ENCODE measurements around the gene FHIP1A. TPM values are rescaled to one million over a fixed set of nuclear protein-coding genes. Genes with fewer than 3 reads are reported as not detected.

The FHIP1A gene
- total RNA-seq, 1 donor from 2014 or later: 15.1 TPM

- no peaks in the 10 kb centered on the region for H3K27me3 ChIP-seq (ENCODE audit: control insufficient read depth in 3 of 3, insufficient read depth in 3 of 3, low read length in 3 of 3)
- H3K9ac ChIP-seq (ENCODE audit: low read depth in 1 of 3, low read length in 3 of 3): peak overlapping the region in 1 of 3 donors; percentile 9
- H3K27ac ChIP-seq (ENCODE audit: low read depth, low read length): no peak overlapping the region
- no peaks in the 10 kb centered on the region for H3K36me3 ChIP-seq (ENCODE audit: control insufficient read depth in 3 of 3, insufficient read depth in 3 of 3, low read length in 3 of 3)
- no peaks in the 10 kb centered on the region for H3K9me3 ChIP-seq (ENCODE audit: control insufficient read depth in 3 of 3, low read length in 3 of 3)
- peak overlapping the region in 1 of 3 donors; percentile 5 for H3K4me3 ChIP-seq (ENCODE audit: low read length in 3 of 3)
- H3K4me1 ChIP-seq (ENCODE audit: control insufficient read depth in 3 of 3, insufficient read depth in 3 of 3, low read length in 3 of 3): peaks cover 9 to 34% (median 20%) of the 10 kb centered on the region in 3 donors
Observed at GRCh38 chr4:151430740-151431457, 21.9 kb downstream of the FHIP1A start.

GRCh38 chr4:151431728-151432127, 22.8 kb downstream of the FHIP1A start:
- no peaks in the 10 kb centered on the region for H3K9me3 ChIP-seq (ENCODE audit: control insufficient read depth in 3 of 3, low read length in 3 of 3)
- H3K36me3 ChIP-seq (ENCODE audit: control insufficient read depth in 3 of 3, insufficient read depth in 3 of 3, low read length in 3 of 3): no peaks in the 10 kb centered on the region
- H3K27ac ChIP-seq (ENCODE audit: low read depth, low read length): no peak overlapping the region
- H3K4me3 ChIP-seq (ENCODE audit: low read length in 3 of 3): no peak overlapping the region
- H3K27me3 ChIP-seq (ENCODE audit: control insufficient read depth in 3 of 3, insufficient read depth in 3 of 3, low read length in 3 of 3): no peaks in the 10 kb centered on the region
- H3K4me1 ChIP-seq (ENCODE audit: control insufficient read depth in 3 of 3, insufficient read depth in 3 of 3, low read length in 3 of 3): peaks cover 9 to 34% (median 18%) of the 10 kb centered on the region in 3 donors
- H3K9ac ChIP-seq (ENCODE audit: low read depth in 1 of 3, low read length in 3 of 3): no peak overlapping the region

GRCh38 chr4:151432654-151433053, 23.7 kb downstream of the FHIP1A start:
- Histone ChIP-seq H3K27me3 (ENCODE audit: control insufficient read depth in 3 of 3, insufficient read depth in 3 of 3, low read length in 3 of 3) (no peaks in the 10 kb centered on the region), H3K9ac (ENCODE audit: low read depth in 1 of 3, low read length in 3 of 3) (no peak overlapping the region), H3K4me3 (ENCODE audit: low read length in 3 of 3) (no peak overlapping the region), H3K9me3 (ENCODE audit: control insufficient read depth in 3 of 3, low read length in 3 of 3) (no peaks in the 10 kb centered on the region), H3K4me1 (ENCODE audit: control insufficient read depth in 3 of 3, insufficient read depth in 3 of 3, low read length in 3 of 3) (peaks cover 9 to 37% (median 20%) of the 10 kb centered on the region in 3 donors), H3K27ac (ENCODE audit: low read depth, low read length) (peak overlapping the region; percentile 8), H3K36me3 (ENCODE audit: control insufficient read depth in 3 of 3, insufficient read depth in 3 of 3, low read length in 3 of 3) (no peaks in the 10 kb centered on the region)

- H3K27ac ChIP-seq (ENCODE audit: low read depth, low read length): peak overlapping the region; percentile 48
Observed at GRCh38 chr4:151434183-151434860, 25.3 kb downstream of the FHIP1A start.

GRCh38 chr4:151436093-151436518, 27.1 kb downstream of the FHIP1A start:
- H3K36me3 ChIP-seq (ENCODE audit: control insufficient read depth in 3 of 3, insufficient read depth in 3 of 3, low read length in 3 of 3): no peaks in the 10 kb centered on the region
- peak overlapping the region; percentile 23 to 35 (median 27) for H3K4me3 ChIP-seq (ENCODE audit: low read length in 3 of 3)
- no peaks in the 10 kb centered on the region for H3K9me3 ChIP-seq (ENCODE audit: control insufficient read depth in 3 of 3, low read length in 3 of 3)
- H3K27me3 ChIP-seq (ENCODE audit: control insufficient read depth in 3 of 3, insufficient read depth in 3 of 3, low read length in 3 of 3): no peaks in the 10 kb centered on the region
- peak overlapping the region; percentile 78 for H3K27ac ChIP-seq (ENCODE audit: low read depth, low read length)
- H3K9ac ChIP-seq (ENCODE audit: low read depth in 1 of 3, low read length in 3 of 3): peak overlapping the region; percentile 25 to 68 (median 55)
- H3K4me1 ChIP-seq (ENCODE audit: control insufficient read depth in 3 of 3, insufficient read depth in 3 of 3, low read length in 3 of 3): peaks cover 3 to 36% (median 13%) of the 10 kb centered on the region in 3 donors

More at GRCh38 chr4:151434183-151434860, 25.3 kb downstream of the FHIP1A start:
- H3K36me3 ChIP-seq (ENCODE audit: control insufficient read depth in 3 of 3, insufficient read depth in 3 of 3, low read length in 3 of 3): no peaks in the 10 kb centered on the region
- H3K27me3 ChIP-seq (ENCODE audit: control insufficient read depth in 3 of 3, insufficient read depth in 3 of 3, low read length in 3 of 3): no peaks in the 10 kb centered on the region
- no peak overlapping the region for H3K9ac ChIP-seq (ENCODE audit: low read depth in 1 of 3, low read length in 3 of 3)
- H3K4me1 ChIP-seq (ENCODE audit: control insufficient read depth in 3 of 3, insufficient read depth in 3 of 3, low read length in 3 of 3): peaks cover 9 to 36% (median 19%) of the 10 kb centered on the region in 3 donors
- H3K9me3 ChIP-seq (ENCODE audit: control insufficient read depth in 3 of 3, low read length in 3 of 3): no peaks in the 10 kb centered on the region
- H3K4me3 ChIP-seq (ENCODE audit: low read length in 3 of 3): no peak overlapping the region

- no peak overlapping the region for H3K9ac ChIP-seq (ENCODE audit: low read depth in 1 of 3, low read length in 3 of 3)
- peaks cover 0 to 27% (median 13%) of the 10 kb centered on the region in 3 donors for H3K4me1 ChIP-seq (ENCODE audit: control insufficient read depth in 3 of 3, insufficient read depth in 3 of 3, low read length in 3 of 3)
- no peaks in the 10 kb centered on the region for H3K36me3 ChIP-seq (ENCODE audit: control insufficient read depth in 3 of 3, insufficient read depth in 3 of 3, low read length in 3 of 3)
- no peaks in the 10 kb centered on the region for H3K9me3 ChIP-seq (ENCODE audit: control insufficient read depth in 3 of 3, low read length in 3 of 3)
- peak overlapping the region; percentile 78 for H3K27ac ChIP-seq (ENCODE audit: low read depth, low read length)
- no peaks in the 10 kb centered on the region for H3K27me3 ChIP-seq (ENCODE audit: control insufficient read depth in 3 of 3, insufficient read depth in 3 of 3, low read length in 3 of 3)
- H3K4me3 ChIP-seq (ENCODE audit: low read length in 3 of 3): no peak overlapping the region
Observed at GRCh38 chr4:151437505-151437904, 28.5 kb downstream of the FHIP1A start.

GRCh38 chr4:151438154-151438553, 29.2 kb downstream of the FHIP1A start:
- Histone ChIP-seq H3K27me3 (ENCODE audit: control insufficient read depth in 3 of 3, insufficient read depth in 3 of 3, low read length in 3 of 3) (no peaks in the 10 kb centered on the region), H3K4me3 (ENCODE audit: low read length in 3 of 3) (no peak overlapping the region), H3K9me3 (ENCODE audit: control insufficient read depth in 3 of 3, low read length in 3 of 3) (no peaks in the 10 kb centered on the region), H3K4me1 (ENCODE audit: control insufficient read depth in 3 of 3, insufficient read depth in 3 of 3, low read length in 3 of 3) (peaks cover 0 to 21% (median 13%) of the 10 kb centered on the region in 3 donors), H3K27ac (ENCODE audit: low read depth, low read length) (peak overlapping the region; percentile 13), H3K36me3 (ENCODE audit: control insufficient read depth in 3 of 3, insufficient read depth in 3 of 3, low read length in 3 of 3) (no peaks in the 10 kb centered on the region), H3K9ac (ENCODE audit: low read depth in 1 of 3, low read length in 3 of 3) (no peak overlapping the region)

GRCh38 chr4:151439320-151439719, 30.3 kb downstream of the FHIP1A start:
- H3K4me3 ChIP-seq (ENCODE audit: low read length in 3 of 3): no peak overlapping the region
- H3K27ac ChIP-seq (ENCODE audit: low read depth, low read length): no peak overlapping the region
- H3K36me3 ChIP-seq (ENCODE audit: control insufficient read depth in 3 of 3, insufficient read depth in 3 of 3, low read length in 3 of 3): no peaks in the 10 kb centered on the region
- H3K27me3 ChIP-seq (ENCODE audit: control insufficient read depth in 3 of 3, insufficient read depth in 3 of 3, low read length in 3 of 3): no peaks in the 10 kb centered on the region
- H3K9me3 ChIP-seq (ENCODE audit: control insufficient read depth in 3 of 3, low read length in 3 of 3): no peaks in the 10 kb centered on the region
- peaks cover 0 to 23% (median 13%) of the 10 kb centered on the region in 3 donors for H3K4me1 ChIP-seq (ENCODE audit: control insufficient read depth in 3 of 3, insufficient read depth in 3 of 3, low read length in 3 of 3)
- H3K9ac ChIP-seq (ENCODE audit: low read depth in 1 of 3, low read length in 3 of 3): no peak overlapping the region

- H3K27me3 ChIP-seq (ENCODE audit: control insufficient read depth in 3 of 3, insufficient read depth in 3 of 3, low read length in 3 of 3): no peaks in the 10 kb centered on the region
- H3K4me3 ChIP-seq (ENCODE audit: low read length in 3 of 3): no peak overlapping the region
- no peak overlapping the region for H3K9ac ChIP-seq (ENCODE audit: low read depth in 1 of 3, low read length in 3 of 3)
- H3K9me3 ChIP-seq (ENCODE audit: control insufficient read depth in 3 of 3, low read length in 3 of 3): no peaks in the 10 kb centered on the region
- H3K27ac ChIP-seq (ENCODE audit: low read depth, low read length): no peak overlapping the region
- no peaks in the 10 kb centered on the region for H3K36me3 ChIP-seq (ENCODE audit: control insufficient read depth in 3 of 3, insufficient read depth in 3 of 3, low read length in 3 of 3)
- H3K4me1 ChIP-seq (ENCODE audit: control insufficient read depth in 3 of 3, insufficient read depth in 3 of 3, low read length in 3 of 3): peaks cover 0 to 21% (median 9%) of the 10 kb centered on the region in 3 donors
Observed at GRCh38 chr4:151442002-151442401, 33.0 kb downstream of the FHIP1A start.

GRCh38 chr4:151443247-151443646, 34.3 kb downstream of the FHIP1A start:
- Histone ChIP-seq H3K27ac (ENCODE audit: low read depth, low read length) (no peak overlapping the region), H3K27me3 (ENCODE audit: control insufficient read depth in 3 of 3, insufficient read depth in 3 of 3, low read length in 3 of 3) (no peaks in the 10 kb centered on the region), H3K4me3 (ENCODE audit: low read length in 3 of 3) (no peak overlapping the region), H3K36me3 (ENCODE audit: control insufficient read depth in 3 of 3, insufficient read depth in 3 of 3, low read length in 3 of 3) (no peaks in the 10 kb centered on the region), H3K4me1 (ENCODE audit: control insufficient read depth in 3 of 3, insufficient read depth in 3 of 3, low read length in 3 of 3) (peaks cover 0 to 14% (median 8%) of the 10 kb centered on the region in 3 donors), H3K9me3 (ENCODE audit: control insufficient read depth in 3 of 3, low read length in 3 of 3) (no peaks in the 10 kb centered on the region), H3K9ac (ENCODE audit: low read depth in 1 of 3, low read length in 3 of 3) (no peak overlapping the region)

Measured in skeletal muscle tissue (tissue), 4 donors.